Measurements from ENCODE around the gene ATP10A. TPM values are rescaled to one million over a fixed set of nuclear protein-coding genes. Genes with fewer than 3 reads are reported as not detected.

The ATP10A gene
- total and polyA plus RNA-seq, 2 of the 8 experiments (the other 6 are each of a cell fraction or from before 2014, with no cell fraction given): 2.0 to 2.8 TPM

DNA sequence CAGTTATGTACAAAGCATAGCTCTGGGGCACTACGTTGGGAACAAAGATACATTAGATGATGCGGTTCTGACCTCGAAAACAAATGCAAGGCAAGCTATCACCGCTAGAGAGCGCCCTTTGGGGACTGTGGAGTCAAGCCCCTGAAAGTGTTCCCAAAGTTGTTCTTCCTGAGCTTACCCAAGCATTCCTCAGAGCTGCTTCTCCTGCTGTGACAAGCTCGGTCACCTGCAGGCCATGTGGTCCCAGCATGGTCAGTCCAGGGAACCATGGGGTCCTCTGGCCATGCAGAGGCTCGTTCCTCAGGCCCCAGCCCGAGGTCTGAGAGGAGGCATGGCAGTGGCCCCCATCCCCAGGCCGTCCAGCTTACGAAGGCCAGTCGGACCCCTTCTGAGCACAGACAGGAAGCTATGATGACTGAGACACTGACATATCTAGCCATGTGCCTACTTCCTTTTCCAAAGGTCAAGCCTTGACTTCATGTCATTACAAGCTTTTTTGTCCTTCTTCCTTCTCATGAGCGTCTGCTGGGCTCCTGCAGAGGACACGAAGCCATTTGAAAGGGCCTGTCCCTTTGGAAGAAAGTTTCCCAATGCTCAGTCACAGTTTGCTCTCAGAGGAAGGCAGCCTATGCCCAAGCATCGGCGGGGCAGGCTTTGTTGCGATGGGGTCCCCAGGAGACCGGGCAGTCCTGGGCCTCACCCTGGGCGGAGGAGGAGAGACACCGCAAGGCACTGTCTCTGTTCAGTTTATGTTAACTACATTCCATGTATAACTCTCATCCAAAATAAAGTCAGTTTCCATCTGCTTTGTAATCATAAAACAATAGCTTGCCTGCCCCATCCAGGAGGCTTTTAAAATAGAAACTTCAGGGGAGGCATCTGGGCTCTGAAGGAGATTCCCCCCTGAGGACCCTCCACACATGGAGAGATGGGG is 79.3 kb downstream of the ATP10A start (continued):
- peak; percentile 81 for TF ChIP-seq MAX (IDR thresholded peaks at IDR 0.05)
- no peak for TF ChIP-seq SP2 (IDR thresholded peaks at IDR 0.05; ENCODE audit: low read length)
- no peak for TF ChIP-seq BCL11A (IDR thresholded peaks at IDR 0.05; ENCODE audit: low read depth in 2 of 2, low read length in 2 of 2)
- TF ChIP-seq GTF2F1 (IDR thresholded peaks at IDR 0.05; ENCODE audit: borderline replicate concordance, low read depth, low read length): no peak
- 0 out of 2 replicates have a peak, but pooled peaks have one; percentile 27 for TF ChIP-seq YY1 (IDR thresholded peaks at IDR 0.05; ENCODE audit: low read depth, low read length)
- TF ChIP-seq KDM4A (IDR thresholded peaks at IDR 0.05; ENCODE audit: low read depth, low read length, severe bottlenecking): no peak
- 0 out of 4 replicates have a peak, but pooled peaks of 1 of the 2 experiments have one; percentile 71 for TF ChIP-seq HDAC2 (IDR thresholded peaks at IDR 0.05; ENCODE audit: borderline replicate concordance in 1 of 2, low read depth in 2 of 2, low read length in 2 of 2)
- TF ChIP-seq EGR1 (IDR thresholded peaks at IDR 0.05; ENCODE audit: borderline replicate concordance, low read depth, low read length): no peak
- no peak for TF ChIP-seq SP1 (IDR thresholded peaks at IDR 0.05; ENCODE audit: low read depth, low read length)
- peak; percentile 75 to 82 for TF ChIP-seq RAD21 (IDR thresholded peaks at IDR 0.05 in 1 of 2, conservative IDR thresholded peaks at IDR 0.05 in 1 of 2; ENCODE audit: low read depth in 2 of 2, low read length in 2 of 2)
- TF ChIP-seq SAP30 (IDR thresholded peaks at IDR 0.05; ENCODE audit: insufficient read depth, insufficient replicate concordance, low read length): no peak
- TF ChIP-seq POLR2AphosphoS5 (IDR thresholded peaks at IDR 0.05; ENCODE audit: low read depth, low read length): no peak
- no peak for TF ChIP-seq EZH2 (IDR thresholded peaks at IDR 0.05; ENCODE audit: low read depth, low read length, severe bottlenecking)
- TF ChIP-seq CTBP2 (IDR thresholded peaks at IDR 0.05; ENCODE audit: borderline replicate concordance, insufficient read depth, insufficient read length, low read length): no peak
- TF ChIP-seq TCF12 (IDR thresholded peaks at IDR 0.05; ENCODE audit: low read depth, low read length): no peak
- peak; percentile 72 to 97 (median 77) for TF ChIP-seq CTCF (IDR thresholded peaks at IDR 0.05; ENCODE audit: control extremely low read depth in 1 of 3, insufficient read depth in 1 of 3, low read depth in 1 of 3, low read length in 3 of 3)
- TF ChIP-seq CREB1 (IDR thresholded peaks at IDR 0.05): no peak
- TF ChIP-seq SUZ12 (IDR thresholded peaks at IDR 0.05; ENCODE audit: low read length): no peak
- no peak for TF ChIP-seq ZNF274 (IDR thresholded peaks at IDR 0.05; ENCODE audit: borderline replicate concordance, extremely low read depth, low read length)

Data from H1 (cell line).